HG02588 (cell line): ENCODE results near the gene MFSD11.

Source experiments
- ATAC-seq: cut with Tn5 transposase; IDR thresholded peaks from one replicate; pipeline ENCODE4 v1.9.1; 2021; ENCODE audit warnings: mild to moderate bottlenecking, moderate library complexity; ENCODE audit not compliant: unreplicated experiment

Gene MFSD11

GRCh38 chr17:76827736-76828135 lies 89.8 kb downstream of the MFSD11 start:
- no peak for ATAC-seq
